HG03060 (cell line): ENCODE results near the gene S100Z.
"Not testable (repeated sequence)": the region's sequence is repeated elsewhere in the genome, so short reads cannot be mapped to it uniquely, and the experiment has no call there.

ENCODE experiments used
- ATAC-seq: cut with Tn5 transposase; IDR thresholded peaks from one replicate; pipeline ENCODE4 v1.9.1; 2021; ENCODE audit warnings: low read depth, moderate number of reproducible peaks; ENCODE audit not compliant: unreplicated experiment

S100Z gene

GRCh38 chr5:76849419-76850291 lies at the start of gene S100Z:
S100Z (plus strand) TSS chr5:76850014; CDS start chr5:76875360, 25,346 bp downstream.
- no peak for ATAC-seq

GRCh38 chr5:76800579-76800978 lies 49.2 kb upstream of the S100Z start:
- no peak for ATAC-seq

DNA sequence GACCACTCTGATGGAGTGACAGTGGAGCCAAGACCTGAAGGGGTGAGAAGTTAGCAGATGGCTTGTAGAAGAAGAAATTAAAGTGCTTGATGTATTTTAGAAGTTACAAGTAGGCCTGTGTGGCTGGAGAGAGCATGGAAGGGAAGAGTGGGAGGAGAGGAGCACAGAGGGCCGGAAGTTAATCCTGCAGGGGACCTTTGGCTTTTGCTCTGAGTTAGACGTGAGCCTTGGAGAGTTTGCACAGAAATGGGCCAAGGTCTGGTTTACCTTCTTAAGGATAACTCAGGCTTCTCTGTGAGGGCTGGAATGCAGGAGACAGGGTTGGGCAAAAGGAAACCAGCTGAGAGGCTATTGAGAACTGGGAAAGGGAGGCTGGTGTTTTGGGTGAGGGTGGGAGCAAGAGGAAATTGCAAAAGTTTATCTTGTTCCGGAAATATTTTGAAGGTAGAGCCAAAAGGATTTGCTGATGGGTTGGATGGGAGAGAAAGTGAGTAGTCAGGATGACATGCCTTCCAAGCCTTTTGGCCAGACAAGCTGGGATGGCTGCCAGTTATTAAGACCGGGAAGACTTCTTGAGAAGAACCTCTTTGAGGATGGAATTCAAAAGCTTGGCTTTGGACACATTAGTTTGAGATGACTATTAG lies 48.5 kb upstream of the S100Z start:
- no peak for ATAC-seq

DNA sequence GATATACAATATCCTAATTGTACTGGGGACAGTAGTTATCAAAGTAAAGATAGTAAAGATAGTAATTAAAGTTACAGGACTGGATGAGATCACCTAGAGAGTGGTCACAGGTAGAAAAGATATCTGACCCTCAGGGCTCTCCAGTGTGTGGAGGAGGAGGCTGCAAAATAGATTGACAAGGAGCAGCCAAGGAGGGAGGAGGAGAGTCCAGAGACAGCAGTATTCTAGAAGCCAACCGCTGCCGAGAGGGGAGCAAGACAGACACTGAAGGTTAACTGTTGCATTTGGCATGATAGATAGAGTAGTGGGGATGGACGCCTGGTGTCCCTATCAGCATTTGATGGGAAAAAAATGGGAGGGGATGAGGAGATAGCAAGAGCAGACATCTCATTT lies 48.0 kb upstream of the S100Z start:
- no peak for ATAC-seq

GRCh38 chr5:76804266-76804665 lies 45.5 kb upstream of the S100Z start:
- ATAC-seq = no peak

GRCh38 chr5:76805821-76806505 lies 43.9 kb upstream of the S100Z start:
- no peak for ATAC-seq

DNA sequence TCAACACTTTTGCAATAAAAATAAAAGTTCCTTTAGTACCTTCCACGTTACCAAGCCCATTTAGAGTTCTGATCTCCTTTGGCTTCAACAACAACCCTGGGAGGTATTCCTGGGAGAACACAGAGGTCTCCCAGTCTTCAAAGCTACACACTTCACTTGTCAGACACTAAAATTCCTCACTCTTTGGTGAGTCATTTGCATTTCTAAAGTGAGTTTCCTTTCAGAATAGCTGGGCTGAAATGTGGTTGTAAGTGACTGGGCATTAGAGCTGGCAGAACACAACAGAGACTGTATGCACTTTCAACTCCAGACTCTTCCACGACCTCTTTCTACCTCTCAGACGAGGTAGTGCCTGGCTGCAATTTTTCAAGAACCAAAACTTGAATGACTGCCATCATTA lies 42.5 kb upstream of the S100Z start:
- no peak for ATAC-seq

- no peak for ATAC-seq
These were observed 41.6 kb upstream of the S100Z start for GRCh38 chr5:76808141-76808691.

DNA sequence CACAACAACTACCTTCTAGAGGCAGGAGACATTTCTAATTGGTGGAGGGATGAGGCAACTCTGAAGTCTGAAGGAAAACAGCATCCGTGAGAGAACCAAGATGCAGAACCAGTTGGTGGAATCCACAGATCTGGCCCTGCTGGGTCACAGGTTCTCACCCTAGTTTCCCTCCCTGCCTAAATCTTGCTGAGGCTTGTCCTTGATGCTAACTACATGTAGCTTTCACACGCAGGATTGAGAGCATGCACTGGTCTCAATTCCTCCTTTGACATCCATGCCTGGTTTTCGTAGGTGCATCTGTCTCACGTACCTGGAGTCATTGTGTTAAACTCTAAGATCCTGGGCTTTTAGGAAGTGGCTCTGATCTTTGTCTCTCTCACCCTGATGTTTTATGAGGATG lies 40.7 kb upstream of the S100Z start:
- no peak for ATAC-seq

- no peak for ATAC-seq
These were observed 39.6 kb upstream of the S100Z start for GRCh38 chr5:76810236-76810635.

DNA sequence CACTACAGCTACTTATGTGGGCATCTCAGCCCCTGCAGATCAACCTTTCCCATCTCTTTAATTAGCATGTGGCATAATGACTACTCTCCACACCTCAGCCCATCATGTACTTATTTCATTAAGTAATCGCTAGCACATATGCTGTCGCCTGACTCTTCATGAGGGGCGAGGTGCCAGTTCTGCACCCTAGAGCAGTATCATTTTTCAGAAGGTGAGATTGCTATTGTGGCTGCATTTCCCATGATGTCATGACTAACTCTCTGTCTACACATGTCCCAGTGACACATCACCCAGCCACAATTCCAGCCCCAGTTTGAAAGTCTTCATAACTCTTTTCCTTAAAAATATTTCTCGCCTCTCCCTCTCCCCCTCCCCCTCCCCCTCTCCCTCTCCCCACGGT lies 38.6 kb upstream of the S100Z start:
- no peak for ATAC-seq

DNA sequence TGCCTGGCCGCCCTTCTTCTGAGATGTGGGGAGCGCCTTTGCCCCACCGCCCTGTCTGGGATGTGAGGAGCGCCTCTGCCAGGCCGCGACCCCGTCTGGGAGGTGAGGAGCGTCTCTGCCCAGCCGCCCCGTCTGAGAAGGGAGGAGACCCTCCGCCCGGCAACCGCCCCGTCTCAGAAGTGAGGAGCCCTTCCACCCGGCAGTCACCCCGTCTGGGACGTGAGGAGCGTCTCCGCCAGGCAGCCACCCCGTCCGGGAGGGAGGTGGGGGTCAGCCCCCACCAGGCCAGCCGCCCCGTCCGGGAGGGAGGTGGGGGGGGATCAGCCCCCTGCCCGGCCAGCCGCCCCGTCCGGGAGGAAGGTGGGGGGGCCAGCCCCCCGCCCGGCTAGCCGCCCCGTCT lies 37.6 kb upstream of the S100Z start:
- ATAC-seq = not testable (repeated sequence)

DNA sequence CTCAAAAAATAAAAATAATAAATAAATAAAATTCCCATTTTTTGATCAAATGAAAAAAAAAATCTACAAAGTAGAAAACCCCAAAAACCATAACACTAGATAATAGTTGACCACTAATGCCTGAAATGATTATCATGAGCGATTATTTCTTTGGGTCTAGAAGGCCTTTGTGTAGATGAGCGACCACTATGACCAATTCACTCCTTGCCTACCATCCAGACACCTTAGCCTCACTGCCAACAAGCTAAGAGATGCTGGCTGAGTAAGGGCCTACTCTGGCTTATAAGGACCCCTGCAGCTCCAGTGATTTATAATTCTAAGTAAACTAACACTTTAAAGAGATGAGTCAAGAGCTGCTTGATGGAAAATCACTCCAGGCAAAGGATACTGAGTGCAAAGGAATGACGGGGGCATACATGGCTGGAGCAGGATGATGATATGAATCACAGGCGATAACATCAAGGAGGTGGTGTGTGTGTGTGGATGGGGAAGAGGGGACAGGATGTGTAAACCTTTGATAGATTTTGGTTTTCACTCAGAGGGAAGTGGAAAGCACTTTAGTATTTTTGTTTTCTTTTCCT lies 35.7 kb upstream of the S100Z start:
- ATAC-seq = no peak

DNA sequence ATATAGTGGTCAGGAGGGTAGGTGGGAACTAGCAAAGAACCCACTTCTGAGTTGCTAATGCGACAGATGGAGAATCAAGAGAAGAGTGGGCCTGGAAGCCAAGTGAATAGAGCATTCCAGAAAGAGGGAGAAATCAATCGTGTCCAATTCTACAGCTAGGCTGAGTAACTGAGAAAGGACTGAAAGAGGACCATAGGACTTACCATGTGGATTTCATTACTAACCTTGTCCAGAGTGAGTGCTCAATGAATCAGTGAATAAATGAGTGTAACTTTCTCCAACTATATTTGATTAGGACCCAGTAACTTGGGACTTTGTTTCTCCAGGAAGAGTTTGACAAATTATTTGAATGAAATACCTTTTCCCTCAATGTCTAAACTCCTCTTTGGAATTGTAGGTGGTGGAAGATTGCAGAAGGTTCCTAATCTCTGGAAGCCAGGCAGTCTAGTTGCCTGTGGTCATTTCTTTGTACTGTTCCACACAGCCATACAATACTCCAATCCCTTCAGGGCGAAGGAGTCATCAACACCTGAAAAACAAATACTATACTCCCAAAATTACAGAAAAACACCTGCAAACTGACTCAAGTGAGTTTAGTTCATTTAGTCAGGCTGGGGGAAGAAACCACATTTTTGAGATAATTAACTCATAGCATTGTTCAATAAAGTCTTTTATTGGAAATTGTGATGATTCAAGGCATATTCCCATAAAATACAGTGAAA lies 33.5 kb upstream of the S100Z start:
- ATAC-seq = no peak

GRCh38 chr5:76818844-76819831 lies 30.7 kb upstream of the S100Z start, which contains the start of gene F2RL1:
F2RL1 (plus strand) TSS chr5:76819030; CDS start chr5:76819183, 153 bp downstream.
- ATAC-seq = no peak

DNA sequence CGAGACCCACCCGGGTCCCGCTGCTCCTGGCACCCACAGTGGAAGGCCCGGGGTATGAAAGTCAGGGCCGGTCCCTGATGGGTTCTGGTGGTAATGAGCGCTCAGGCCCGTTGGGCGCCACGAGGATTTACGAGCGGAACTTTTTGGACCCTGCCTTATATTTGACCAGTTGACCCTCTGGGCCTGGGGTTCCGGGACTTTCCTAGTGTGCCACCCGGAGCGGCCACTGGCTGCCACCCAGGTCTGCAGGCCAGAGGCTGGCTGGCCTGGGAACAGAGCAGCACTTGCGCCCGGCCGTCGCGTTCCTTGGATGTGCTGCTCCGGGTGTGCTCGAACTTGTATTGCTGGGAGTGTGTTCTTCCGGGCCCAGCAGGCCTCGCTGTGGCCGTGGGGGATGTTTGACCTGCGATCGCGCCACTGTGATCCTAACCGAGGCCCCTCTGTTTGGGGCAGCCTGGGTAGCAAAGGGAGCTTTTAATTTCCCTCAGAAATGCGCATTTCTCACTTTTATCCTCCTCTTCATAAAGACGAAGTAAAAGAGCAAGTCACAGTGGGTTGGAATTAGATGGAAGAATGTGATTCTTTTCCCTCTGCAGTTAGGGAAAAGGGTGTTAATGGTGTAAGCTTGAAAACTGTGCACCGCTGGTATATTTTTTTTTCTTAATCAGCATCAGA lies 29.8 kb upstream of the S100Z start:
- ATAC-seq = no peak

DNA sequence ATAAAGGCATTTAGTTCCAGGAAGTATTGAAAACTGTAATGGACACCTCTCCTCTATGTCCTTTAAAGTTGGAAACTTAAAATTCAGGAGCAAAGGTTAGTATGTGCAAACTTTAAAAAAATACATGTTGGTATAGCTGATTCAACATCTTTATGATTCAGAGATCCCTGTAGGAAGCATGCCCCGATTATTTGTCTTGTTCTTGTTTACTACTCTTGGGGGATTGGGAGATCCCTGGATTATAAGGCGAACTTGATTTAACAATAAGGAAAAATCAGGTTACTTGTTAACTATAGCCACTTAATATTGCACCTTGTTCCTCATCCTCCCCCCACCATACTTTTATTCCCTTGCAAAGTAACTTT lies 29.3 kb upstream of the S100Z start:
- ATAC-seq = no peak

DNA sequence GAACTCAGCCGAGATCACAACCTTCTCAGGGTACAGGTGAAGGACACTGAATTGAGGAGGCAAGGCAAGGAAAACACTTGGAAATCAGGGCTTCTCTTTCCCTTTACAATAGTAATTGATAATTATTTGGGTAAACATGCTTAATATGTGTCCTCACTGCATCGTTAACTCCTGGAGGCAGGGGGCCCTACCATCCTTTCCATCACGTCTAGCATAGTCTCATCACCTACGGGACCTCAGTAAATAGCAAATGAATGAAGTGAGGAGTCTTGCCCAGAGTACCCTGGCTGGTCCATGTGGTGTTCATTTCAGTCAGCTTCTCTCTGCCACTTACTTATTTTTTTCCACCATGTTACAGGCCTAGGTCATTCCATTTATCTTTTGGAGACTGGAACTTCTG lies 28.7 kb upstream of the S100Z start:
- no peak for ATAC-seq
